HepG2 (cell line): ENCODE measurements around the gene GJA3. TPM values are rescaled to one million over a fixed set of nuclear protein-coding genes. Genes with fewer than 3 reads are reported as not detected.

Source experiments
- ATAC-seq: fragments of 200-7000 bp; cut with Tn5 transposase; 3 replicates; pipeline ENCODE4 v1.9.1; 2020; ENCODE audit warnings: mild to moderate bottlenecking, moderate library complexity
- BruUV-seq: library from RNA; stranded (reverse); fragments of 400-500 nt; replicated peaks from 2 replicates; lab custom pipeline; 2021; lab: Mats Ljungman, UMichigan
- CTCF ChIA-PET: fragments of 300-600 bp; formaldehyde crosslinking; extraction: SDS; loops from one replicate; lab custom pipeline; 2021; ENCODE audit warnings: low total read pairs, inconsistent platforms, low intra/inter-chr PET ratio; lab: Yijun Ruan, JAX
- POLR2A ChIA-PET: fragments of 350-600 bp; sonication (Branson Sonifier 250); formaldehyde crosslinking; loops from one replicate; lab custom pipeline; 2020; ENCODE audit warnings: antibody characterized with exemption, inconsistent platforms; lab: Yijun Ruan, JAX
- DNase-seq: peaks from one replicate; pipeline ENCODE4 v3.0.0-alpha.2; 2015; ENCODE audit warnings: low spot score
- FAIRE-seq: peaks from 3 replicates; lab custom pipeline; 2011; peaks lifted over from hg19 to GRCh38; lab: Jason Lieb, UNC
- H2AFZ ChIP-seq: one replicate; pipeline ENCODE4 v1.6.1; 2011; ENCODE audit warnings: low read length, inconsistent platforms
- H3K27ac ChIP-seq: fragments of 300-600 bp; 3 replicates; pipeline ENCODE4 v1.8.0; 2011; ENCODE audit warnings: mixed run types, mild to moderate bottlenecking, mixed read lengths, low read length, inconsistent platforms; ENCODE audit not compliant: insufficient read depth; ENCODE audit errors: extremely low read length
- H3K27me3 ChIP-seq, 2 experiments: fragments of 200-600 bp in 1 of 2; 2 replicates in 1 of 2; 3 replicates in 1 of 2; pipeline versions ENCODE4 v1.6.0 to v1.8.0; 2011; ENCODE audit warnings: low read length in 2 of 2, mild to moderate bottlenecking in 2 of 2, moderate library complexity in 2 of 2, inconsistent platforms in 1 of 2; ENCODE audit not compliant: insufficient read depth in 2 of 2, control insufficient read depth in 1 of 2
- H3K36me3 ChIP-seq, 2 experiments: fragments of 200-600 bp in 1 of 2; replicated peaks in 1 of 2; 2 replicates in 1 of 2; 3 replicates in 1 of 2; pipeline versions ENCODE4 v1.5.1 to v1.8.0; 2011; ENCODE audit warnings: low read length in 2 of 2, inconsistent platforms in 1 of 2; ENCODE audit not compliant: insufficient read depth in 2 of 2, control insufficient read depth in 1 of 2
- H3K4me1 ChIP-seq: 2 replicates; pipeline ENCODE4 v1.5.1; 2012; ENCODE audit warnings: low read length, inconsistent platforms; ENCODE audit not compliant: insufficient read depth
- H3K4me2 ChIP-seq: 2 replicates; pipeline ENCODE4 v1.6.0; 2011; ENCODE audit warnings: low read depth, low read length, inconsistent platforms
- H3K4me3 ChIP-seq, 3 experiments: fragments of 200-600 bp in 1 of 3; sonication (generic), shearing (Covaris generic) in 1 of 3; replicated peaks in 1 of 3; 2 replicates each; pipeline ENCODE4 v1.5.1; 2011 to 2016; ENCODE audit warnings: low read length in 3 of 3, inconsistent platforms in 2 of 3, low read depth in 2 of 3, mild to moderate bottlenecking in 2 of 3, control low read depth in 1 of 3, mixed read lengths in 1 of 3; ENCODE audit not compliant: insufficient read depth in 1 of 3
- H3K79me2 ChIP-seq: one replicate; pipeline ENCODE4 v1.6.1; 2011; ENCODE audit warnings: low read length, inconsistent platforms; ENCODE audit not compliant: insufficient read depth
- H3K9ac ChIP-seq: 2 replicates; pipeline ENCODE4 v1.6.0; 2011; ENCODE audit warnings: mild to moderate bottlenecking, low read depth, low read length, inconsistent platforms; ENCODE audit not compliant: insufficient read depth
- H3K9me3 ChIP-seq: 2 replicates; pipeline ENCODE4 v1.5.1; 2012; ENCODE audit warnings: mild to moderate bottlenecking, low read length
- H4K20me1 ChIP-seq: 2 replicates; pipeline ENCODE4 v1.6.0; 2011; ENCODE audit warnings: inconsistent platforms, mild to moderate bottlenecking, low read length, moderate library complexity; ENCODE audit not compliant: insufficient read depth
- CEBPB ChIP-seq: IDR thresholded peaks from 2 replicates; pipeline ENCODE4 v1.6.1; 2011; ENCODE audit warnings: low read depth, low read length, improper control_type of control experiment, borderline replicate concordance
- ELF3 ChIP-seq: IDR thresholded peaks from 2 replicates; pipeline ENCODE4 v1.6.1; 2016; ENCODE audit warnings: missing genetic modification reagents, missing compliant biosample characterization
- HNF4A ChIP-seq: sonication (generic); formaldehyde crosslinking; IDR thresholded peaks from 2 replicates; pipeline ENCODE4 v1.4.0; 2020; ENCODE audit warnings: missing genetic modification reagents
- KLF6 ChIP-seq: IDR thresholded peaks from 2 replicates; pipeline ENCODE4 v1.8.0; 2016; ENCODE audit warnings: missing biosample characterization, missing genetic modification reagents
- NPAS2 ChIP-seq: sonication (generic); formaldehyde crosslinking; IDR thresholded peaks from 2 replicates; pipeline ENCODE4 v1.8.0; 2022; ENCODE audit warnings: mild to moderate bottlenecking, missing genetic modification reagents, borderline replicate concordance
- PAF1 ChIP-seq: IDR thresholded peaks from 2 replicates; pipeline ENCODE4 v1.6.1; 2016; ENCODE audit warnings: missing genetic modification reagents, missing compliant biosample characterization
- PHF8 ChIP-seq: sonication (generic); formaldehyde crosslinking; IDR thresholded peaks from 2 replicates; pipeline ENCODE4 v1.5.0; 2020; ENCODE audit warnings: missing genetic modification reagents
- RFXAP ChIP-seq: sonication (generic); formaldehyde crosslinking; IDR thresholded peaks from 2 replicates; pipeline ENCODE4 v1.4.0; 2020; ENCODE audit warnings: missing genetic modification reagents, borderline replicate concordance
- SAP130 ChIP-seq: IDR thresholded peaks from 2 replicates; pipeline ENCODE4 v1.6.1; 2016; ENCODE audit warnings: low read depth
- SP4 ChIP-seq: sonication (generic); formaldehyde crosslinking; IDR thresholded peaks from 2 replicates; pipeline ENCODE4 v1.8.1; 2023; ENCODE audit warnings: mild to moderate bottlenecking, missing genetic modification reagents
- TEAD3 ChIP-seq: optimal IDR thresholded peaks from 2 replicates; pipeline ENCODE3; 2016; ENCODE audit warnings: borderline replicate concordance
- TOPORS ChIP-seq: sonication (generic); formaldehyde crosslinking; IDR thresholded peaks from 2 replicates; pipeline ENCODE4 v1.8.0; 2023; ENCODE audit warnings: mild to moderate bottlenecking, missing genetic modification reagents
- ZBTB21 ChIP-seq: sonication (generic); formaldehyde crosslinking; IDR thresholded peaks from 2 replicates; pipeline ENCODE4 v1.4.0; 2020; ENCODE audit warnings: missing genetic modification reagents
- ZFP90 ChIP-seq: sonication (generic); formaldehyde crosslinking; IDR thresholded peaks from 2 replicates; pipeline ENCODE4 v1.8.0; 2022; ENCODE audit warnings: missing genetic modification reagents, mild to moderate bottlenecking, inconsistent platforms, borderline replicate concordance
- ZNF234 ChIP-seq: sonication (generic); formaldehyde crosslinking; conservative IDR thresholded peaks from 2 replicates; pipeline ENCODE4 v1.5.1; 2020; ENCODE audit warnings: mild to moderate bottlenecking, missing genetic modification reagents
- ZNF7 ChIP-seq: IDR thresholded peaks from 2 replicates; pipeline ENCODE4 v1.6.1; 2016; ENCODE audit warnings: missing biosample characterization, missing genetic modification reagents
- WGBS: methylation state at CpG from one replicate; pipeline ENCODE4 v1.1.6; 2017; ENCODE audit warnings: low lambda C conversion rate; 5-methylcytosine and 5-hydroxymethylcytosine counted together
- in situ Hi-C: cut with HindIII; loops from 2 replicates; pipeline ENCODE4 v1.10.0; 2017; ENCODE audit warnings: low pct_unique_long_range_greater_than_20kb; ENCODE audit not compliant: extremely low pct_ligation_motif_present
- intact Hi-C: fragments of 100-400 bp; cut with micrococcal nuclease; formaldehyde crosslinking; loops from one replicate; pipeline ENCODE4 v1.10.0; 2022; ENCODE audit not compliant: unreplicated experiment
- polyA plus RNA-seq, 8 experiments: library from polyadenylated mRNA; depleted of rRNA in 3 of 8; stranded (reverse) in 7 of 8; unstranded in 1 of 8; fragments of >200 nt; fragmentation: Illumina TruSeq in 4 of 8; extraction: Trizol in 4 of 8; gene quantifications; 2 replicates each; pipeline versions ENCODE4 v1.2.1 to v1.2.3, GENCODE V29; 2011 to 2016; ENCODE audit warnings: low read depth in 4 of 8, missing spikeins in 1 of 8, mixed read lengths in 1 of 8; ENCODE audit not compliant: insufficient read depth in 1 of 8
- total RNA-seq, 5 experiments: library from RNA; depleted of rRNA; stranded (reverse); fragments of >200 nt; fragmentation: Illumina TruSeq; extraction: Trizol; gene quantifications; 2 replicates each; pipeline ENCODE4 v1.2.3, GENCODE V29; 2016; ENCODE audit warnings: low read depth in 1 of 5
- TF ChIP-seq, protein P1 (sequence below): sonication (generic); formaldehyde crosslinking; IDR thresholded peaks from 2 replicates; pipeline ENCODE4 v1.5.1; 2020; ENCODE audit warnings: mild to moderate bottlenecking, missing genetic modification reagents, moderate library complexity
- TF ChIP-seq, protein P2 (sequence below): sonication (generic); formaldehyde crosslinking; IDR thresholded peaks from 2 replicates; pipeline ENCODE4 v1.9.0; 2021; ENCODE audit warnings: missing genetic modification reagents, borderline replicate concordance

The GJA3 gene
- total and polyA plus RNA-seq, 2 of the 13 experiments (the other 11 are each of a cell fraction or from before 2014, with no cell fraction given) = 0.04 TPM

DNA sequence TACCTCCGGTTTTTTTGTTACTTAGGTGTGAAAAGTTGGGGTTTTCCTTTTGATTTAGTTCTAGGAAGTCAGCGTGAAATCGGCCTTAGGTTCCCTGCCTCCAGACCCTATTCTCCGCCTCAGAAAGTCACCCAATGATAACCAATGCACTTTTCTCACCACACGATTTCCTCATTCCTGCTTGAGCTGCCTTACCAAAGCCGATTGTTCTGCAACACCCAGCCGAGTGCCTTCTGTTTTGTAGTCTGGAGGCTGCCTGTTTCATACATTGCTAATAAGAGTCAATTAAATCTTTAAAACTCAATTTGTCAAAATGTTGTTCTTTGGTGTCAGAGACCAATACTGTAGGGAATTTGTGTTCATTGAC lies 39.7 kb downstream of the GJA3 start:
- POLR2A ChIA-PET = interaction anchor here (0.6 to 1.6 kb wide), 5 partner anchors 11 to 140 kb away, joined by 3 read pairs; partner anchors contain the start of gene GJA3
- Histone ChIP-seq H4K20me1 (no peaks in the 10 kb centered on the region), H3K9ac (peak overlapping the region; percentile 72), H3K4me3 (peak overlapping the region; percentile 59 to 71 (median 65)), H3K36me3 (no peaks in the 10 kb centered on the region), H3K27ac (peak overlapping the region; percentile 82), H3K4me2 (peak overlapping the region; percentile 84), H3K9me3 (no peaks in the 10 kb centered on the region), H2AFZ (no peak overlapping the region), H3K79me2 (no peaks in the 10 kb centered on the region), H3K4me1 (peaks cover 38% of the 10 kb centered on the region), H3K27me3 (no peaks in the 10 kb centered on the region)
- FAIRE-seq (no peak), ATAC-seq (peak; percentile 53), DNase-seq (peak; percentile 30)
- CTCF ChIA-PET = no interaction called here
- WGBS = 2% methylated on average over 7 of the region's 7 CpGs
- TF ChIP-seq TEAD3 (peak; percentile 26), TOPORS (no peak), NPAS2 (CRISPR knock-in tag) (no peak), CEBPB (peak; percentile 21; the same call in 1 of the 2 replicates), SP4 (CRISPR knock-in tag) (no peak), ZNF7 (CRISPR knock-in tag) (no peak), HNF4A (0 out of 2 replicates have a peak, but pooled peaks have one; percentile 3), ZBTB21 (CRISPR knock-in tag) (no peak), PAF1 (CRISPR knock-in tag) (no peak), KLF6 (no peak), ELF3 (peak; percentile 59; the same call in 1 of the 2 replicates), ZNF234 (CRISPR knock-in tag) (no peak), SAP130 (peak; percentile 28; the same call in 1 of the 2 replicates), PHF8 (CRISPR knock-in tag) (peak; percentile 6; the same call in 1 of the 2 replicates), ZFP90 (CRISPR knock-in tag) (0 out of 2 replicates have a peak, but pooled peaks have one; percentile 29), RFXAP (CRISPR knock-in tag) (no peak)
- TF ChIP-seq, protein P1, sequence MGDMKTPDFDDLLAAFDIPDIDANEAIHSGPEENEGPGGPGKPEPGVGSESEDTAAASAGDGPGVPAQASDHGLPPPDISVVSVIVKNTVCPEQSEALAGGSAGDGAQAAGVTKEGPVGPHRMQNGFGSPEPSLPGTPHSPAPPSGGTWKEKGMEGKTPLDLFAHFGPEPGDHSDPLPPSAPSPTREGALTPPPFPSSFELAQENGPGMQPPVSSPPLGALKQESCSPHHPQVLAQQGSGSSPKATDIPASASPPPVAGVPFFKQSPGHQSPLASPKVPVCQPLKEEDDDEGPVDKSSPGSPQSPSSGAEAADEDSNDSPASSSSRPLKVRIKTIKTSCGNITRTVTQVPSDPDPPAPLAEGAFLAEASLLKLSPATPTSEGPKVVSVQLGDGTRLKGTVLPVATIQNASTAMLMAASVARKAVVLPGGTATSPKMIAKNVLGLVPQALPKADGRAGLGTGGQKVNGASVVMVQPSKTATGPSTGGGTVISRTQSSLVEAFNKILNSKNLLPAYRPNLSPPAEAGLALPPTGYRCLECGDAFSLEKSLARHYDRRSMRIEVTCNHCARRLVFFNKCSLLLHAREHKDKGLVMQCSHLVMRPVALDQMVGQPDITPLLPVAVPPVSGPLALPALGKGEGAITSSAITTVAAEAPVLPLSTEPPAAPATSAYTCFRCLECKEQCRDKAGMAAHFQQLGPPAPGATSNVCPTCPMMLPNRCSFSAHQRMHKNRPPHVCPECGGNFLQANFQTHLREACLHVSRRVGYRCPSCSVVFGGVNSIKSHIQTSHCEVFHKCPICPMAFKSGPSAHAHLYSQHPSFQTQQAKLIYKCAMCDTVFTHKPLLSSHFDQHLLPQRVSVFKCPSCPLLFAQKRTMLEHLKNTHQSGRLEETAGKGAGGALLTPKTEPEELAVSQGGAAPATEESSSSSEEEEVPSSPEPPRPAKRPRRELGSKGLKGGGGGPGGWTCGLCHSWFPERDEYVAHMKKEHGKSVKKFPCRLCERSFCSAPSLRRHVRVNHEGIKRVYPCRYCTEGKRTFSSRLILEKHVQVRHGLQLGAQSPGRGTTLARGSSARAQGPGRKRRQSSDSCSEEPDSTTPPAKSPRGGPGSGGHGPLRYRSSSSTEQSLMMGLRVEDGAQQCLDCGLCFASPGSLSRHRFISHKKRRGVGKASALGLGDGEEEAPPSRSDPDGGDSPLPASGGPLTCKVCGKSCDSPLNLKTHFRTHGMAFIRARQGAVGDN (CRISPR knock-in tag) = 0 out of 2 replicates have a peak, but pooled peaks have one; percentile 14
- TF ChIP-seq, protein P2, sequence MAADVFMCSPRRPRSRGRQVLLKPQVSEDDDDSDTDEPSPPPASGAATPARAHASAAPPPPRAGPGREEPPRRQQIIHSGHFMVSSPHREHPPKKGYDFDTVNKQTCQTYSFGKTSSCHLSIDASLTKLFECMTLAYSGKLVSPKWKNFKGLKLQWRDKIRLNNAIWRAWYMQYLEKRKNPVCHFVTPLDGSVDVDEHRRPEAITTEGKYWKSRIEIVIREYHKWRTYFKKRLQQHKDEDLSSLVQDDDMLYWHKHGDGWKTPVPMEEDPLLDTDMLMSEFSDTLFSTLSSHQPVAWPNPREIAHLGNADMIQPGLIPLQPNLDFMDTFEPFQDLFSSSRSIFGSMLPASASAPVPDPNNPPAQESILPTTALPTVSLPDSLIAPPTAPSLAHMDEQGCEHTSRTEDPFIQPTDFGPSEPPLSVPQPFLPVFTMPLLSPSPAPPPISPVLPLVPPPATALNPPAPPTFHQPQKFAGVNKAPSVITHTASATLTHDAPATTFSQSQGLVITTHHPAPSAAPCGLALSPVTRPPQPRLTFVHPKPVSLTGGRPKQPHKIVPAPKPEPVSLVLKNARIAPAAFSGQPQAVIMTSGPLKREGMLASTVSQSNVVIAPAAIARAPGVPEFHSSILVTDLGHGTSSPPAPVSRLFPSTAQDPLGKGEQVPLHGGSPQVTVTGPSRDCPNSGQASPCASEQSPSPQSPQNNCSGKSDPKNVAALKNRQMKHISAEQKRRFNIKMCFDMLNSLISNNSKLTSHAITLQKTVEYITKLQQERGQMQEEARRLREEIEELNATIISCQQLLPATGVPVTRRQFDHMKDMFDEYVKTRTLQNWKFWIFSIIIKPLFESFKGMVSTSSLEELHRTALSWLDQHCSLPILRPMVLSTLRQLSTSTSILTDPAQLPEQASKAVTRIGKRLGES = no peak
- BruUV-seq = TSS peak; percentile 99
- intact Hi-C loops = no loop called here
- in situ Hi-C loops = no loop called here
